HK-2 (cell line): Measurements from ENCODE around the gene DNM3.
"Not testable (repeated sequence)": the region's sequence is repeated elsewhere in the genome, so short reads cannot be mapped to it uniquely, and the experiment has no call there.

Experiments used
- DNase-seq: peaks from one replicate; pipeline ENCODE4 v3.0.0-alpha.2; 2018; ENCODE audit not compliant: unreplicated experiment

The DNM3 gene

DNA sequence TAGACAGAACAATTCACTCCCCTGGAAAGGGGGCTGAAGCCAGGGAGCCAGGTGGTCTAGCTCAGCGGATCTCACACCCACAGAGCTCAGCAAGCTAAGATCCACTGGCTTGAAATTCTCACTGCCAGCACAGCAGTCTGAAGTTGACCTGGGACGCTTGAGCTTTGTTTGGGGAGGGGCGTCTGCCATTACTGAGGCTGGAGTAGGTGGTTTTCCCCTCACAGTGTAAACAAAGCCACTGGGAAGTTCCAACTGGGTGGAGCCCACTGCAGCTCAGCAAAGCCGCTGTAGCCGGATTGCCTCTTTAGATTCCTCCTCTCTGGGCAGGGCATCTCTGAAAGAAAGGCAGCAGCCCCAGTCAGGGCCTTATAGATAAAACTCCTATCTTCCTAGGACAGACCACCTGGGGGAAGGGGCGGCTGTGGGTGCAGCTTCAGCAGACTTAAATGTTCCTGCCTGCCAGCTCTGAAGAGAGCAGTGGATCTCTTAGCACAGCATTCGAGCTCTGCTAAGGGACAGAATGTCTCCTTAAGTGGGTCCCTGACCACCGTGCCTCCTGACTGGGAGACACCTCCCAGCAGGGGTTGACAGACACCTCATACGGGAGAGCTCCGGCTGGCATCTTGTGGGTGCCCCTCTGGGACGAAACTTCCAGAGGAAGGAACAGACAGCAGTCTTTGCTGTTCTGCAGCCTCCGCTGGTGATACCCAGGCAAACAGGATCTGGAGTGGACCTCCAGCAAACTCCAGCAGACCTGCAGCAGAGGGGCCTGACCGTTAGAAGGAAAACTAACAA, 183.8 kb downstream of the DNM3 start:
- DNase-seq: not testable (repeated sequence)

DNA sequence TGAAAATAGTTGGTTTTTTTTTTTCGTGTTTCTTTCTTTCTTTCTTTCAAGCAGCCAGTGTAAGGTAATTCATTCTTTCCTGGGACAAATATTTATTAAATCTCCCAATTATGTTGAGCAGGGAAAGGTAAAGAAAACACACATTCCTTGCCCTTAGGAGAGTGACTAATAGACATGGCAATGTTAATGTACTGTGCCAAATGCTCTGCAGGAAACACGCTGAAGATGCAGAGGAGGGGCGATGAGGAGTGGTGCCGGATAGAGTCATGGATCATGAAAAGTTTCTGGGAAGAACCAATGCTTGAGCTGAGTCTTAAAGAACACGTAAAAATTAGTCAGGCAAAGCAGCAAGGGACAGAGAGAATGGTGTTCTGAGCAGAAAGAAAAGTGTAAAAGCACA, 199.2 kb downstream of the DNM3 start:
- peak; percentile 22 for DNase-seq

DNA sequence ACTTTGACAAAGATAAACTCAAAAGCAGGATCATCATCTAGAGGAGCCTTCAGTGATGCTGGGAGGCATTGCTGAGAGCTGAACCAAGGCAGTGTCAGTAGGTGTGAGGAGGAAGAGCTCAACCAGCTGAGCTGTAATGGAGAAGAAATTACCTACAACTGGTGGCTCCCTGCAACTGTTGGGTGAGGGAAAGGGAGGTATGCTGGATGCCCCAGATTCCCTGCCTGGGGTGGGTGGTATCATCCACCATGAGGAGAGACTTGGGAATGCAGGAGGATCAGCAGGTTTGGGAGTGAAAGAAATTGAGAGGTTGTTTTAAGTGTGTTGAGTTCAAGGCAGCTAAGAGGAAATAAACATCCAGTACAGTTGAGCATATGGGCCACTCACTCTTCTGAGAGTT, 199.8 kb downstream of the DNM3 start:
- DNase-seq: no peak

DNA sequence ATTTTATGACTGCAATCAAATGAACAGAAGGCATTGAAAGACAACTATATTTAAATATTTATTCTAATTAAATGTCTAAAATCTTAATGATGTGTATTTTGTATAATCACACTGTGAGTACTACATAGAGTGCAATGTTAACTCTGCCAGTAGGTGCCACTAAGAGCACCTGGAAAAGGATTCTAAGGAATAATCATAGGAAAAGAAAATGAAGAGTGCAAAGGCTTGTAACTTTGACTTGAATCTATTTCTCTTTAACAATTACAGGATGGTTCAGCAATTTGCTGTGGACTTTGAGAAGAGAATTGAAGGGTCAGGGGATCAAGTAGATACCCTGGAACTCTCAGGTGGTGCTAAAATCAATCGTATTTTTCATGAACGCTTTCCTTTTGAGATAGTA, 200.4 kb downstream of the DNM3 start:
- no peak for DNase-seq

DNA sequence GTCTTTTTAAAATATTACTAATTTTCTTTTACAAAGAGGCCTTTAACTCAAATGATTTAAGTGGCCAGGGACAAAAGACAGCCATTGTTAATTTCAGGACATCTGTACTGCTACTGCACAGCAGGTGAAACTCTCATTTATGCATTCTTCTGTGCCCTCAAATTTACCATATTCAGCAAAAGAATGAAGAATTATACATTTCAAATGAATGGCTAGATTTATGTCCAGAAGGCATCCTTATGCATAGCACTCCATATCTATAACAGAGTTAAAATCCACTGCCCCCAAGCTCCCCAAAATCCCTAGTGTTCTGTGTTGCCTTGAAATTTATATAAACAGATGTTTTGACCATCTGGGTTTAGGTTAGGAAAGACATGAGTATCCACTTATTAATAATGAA, 202.6 kb downstream of the DNM3 start:
- no peak for DNase-seq

DNA sequence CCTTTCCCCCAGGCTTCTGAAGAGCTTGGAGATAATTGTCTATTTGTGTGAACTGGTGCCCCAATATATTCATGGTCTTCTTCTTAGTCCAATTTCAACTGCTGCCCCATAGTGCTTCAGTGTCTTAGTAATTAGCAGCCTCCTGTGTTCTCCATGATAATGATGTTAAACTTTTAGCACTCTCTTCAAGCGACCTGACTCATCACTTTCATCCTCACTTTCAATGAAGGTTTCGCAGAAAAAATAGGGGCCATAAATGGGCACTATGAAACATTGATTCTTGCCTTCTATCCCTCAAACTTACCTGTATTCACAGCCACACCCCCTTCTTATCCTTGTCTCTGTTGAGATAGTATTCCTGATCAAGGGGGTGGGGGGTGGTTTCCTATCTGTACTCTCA, 210.6 kb downstream of the DNM3 start:
- DNase-seq: no peak

DNA sequence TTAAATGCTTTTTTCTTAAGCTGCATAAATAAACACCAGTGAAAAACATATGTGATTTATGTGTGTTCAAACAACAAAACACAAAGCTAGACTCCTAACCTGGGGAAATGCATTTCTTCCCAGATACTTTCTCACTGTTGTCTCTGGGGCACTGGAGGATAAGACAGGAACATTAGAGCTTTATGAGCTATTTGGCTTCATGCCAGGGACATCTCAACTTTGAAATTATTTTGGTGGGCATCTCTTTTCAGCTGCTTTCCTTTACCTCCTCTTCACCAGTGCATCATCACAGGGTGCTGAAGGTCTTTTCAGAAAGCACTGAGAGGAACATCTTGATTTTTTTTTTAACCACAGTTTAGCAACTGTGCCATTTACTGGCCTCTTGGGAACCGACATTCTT, 212.9 kb downstream of the DNM3 start:
- DNase-seq: no peak

DNA sequence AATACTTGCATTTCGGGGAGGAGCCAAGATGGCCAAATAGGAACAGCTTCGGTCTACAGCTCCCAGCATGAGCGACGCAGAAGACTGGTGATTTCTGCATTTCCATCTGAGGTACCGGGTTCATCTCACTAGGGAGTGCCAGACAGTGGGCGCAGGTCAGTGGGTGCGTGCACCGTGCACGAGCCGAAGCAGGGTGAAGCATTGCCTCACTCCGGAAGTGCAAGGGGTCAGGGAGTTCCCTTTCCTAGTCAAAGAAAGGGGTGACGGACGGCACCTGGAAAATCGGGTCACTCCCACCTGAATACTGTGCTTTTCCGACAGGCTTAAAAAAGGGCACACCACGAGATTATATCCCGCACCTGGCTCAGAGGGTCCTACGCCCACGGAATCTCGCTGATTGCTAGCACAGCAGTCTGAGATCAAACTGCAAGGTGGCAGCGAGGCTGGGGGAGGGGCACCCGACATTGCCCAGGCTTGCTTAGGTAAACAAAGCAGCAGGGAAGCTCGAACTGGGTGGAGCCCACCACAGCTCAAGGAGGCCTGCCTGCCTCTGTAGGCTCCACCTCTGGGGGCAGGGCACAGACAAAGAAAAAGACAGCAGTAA, 214.6 kb downstream of the DNM3 start:
- DNase-seq: not testable (repeated sequence)

DNA sequence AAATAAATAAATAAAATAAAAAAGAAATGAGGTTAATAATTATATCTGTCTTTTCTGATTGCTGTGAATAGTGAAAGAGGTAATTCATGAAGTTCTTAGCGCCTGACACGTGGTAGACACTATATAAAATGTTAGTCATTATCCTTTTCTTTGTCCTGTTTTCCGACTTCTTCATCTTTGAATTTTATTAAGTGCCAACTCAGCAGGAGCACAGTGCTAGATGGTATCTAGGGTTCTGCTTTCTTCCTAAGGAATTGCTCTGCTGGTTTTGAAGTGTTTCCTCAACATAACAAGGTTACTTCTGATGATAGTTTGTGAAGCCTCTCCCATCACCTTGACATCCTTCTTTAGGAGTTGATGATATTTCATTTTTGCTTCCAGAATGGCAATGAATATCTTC, 227.0 kb downstream of the DNM3 start:
- DNase-seq: no peak

DNA sequence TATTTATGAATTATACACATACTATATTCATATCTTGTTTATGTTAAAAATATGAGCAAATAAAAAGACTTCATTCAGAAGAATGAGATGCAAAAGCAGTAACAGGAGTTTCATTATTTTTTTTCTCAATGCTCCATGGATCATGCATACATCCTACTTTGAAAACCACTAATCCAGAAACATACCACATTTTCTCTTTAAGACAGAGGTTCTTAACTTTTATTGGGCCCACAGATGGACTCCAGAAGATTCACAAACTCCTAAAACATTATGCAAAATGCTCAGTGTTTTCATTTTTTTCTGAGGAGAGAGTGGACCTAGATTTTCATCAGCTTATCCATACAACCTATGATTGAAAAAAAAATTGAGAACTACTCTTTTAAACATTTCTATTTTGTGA, 227.8 kb downstream of the DNM3 start:
- DNase-seq: no peak

DNA sequence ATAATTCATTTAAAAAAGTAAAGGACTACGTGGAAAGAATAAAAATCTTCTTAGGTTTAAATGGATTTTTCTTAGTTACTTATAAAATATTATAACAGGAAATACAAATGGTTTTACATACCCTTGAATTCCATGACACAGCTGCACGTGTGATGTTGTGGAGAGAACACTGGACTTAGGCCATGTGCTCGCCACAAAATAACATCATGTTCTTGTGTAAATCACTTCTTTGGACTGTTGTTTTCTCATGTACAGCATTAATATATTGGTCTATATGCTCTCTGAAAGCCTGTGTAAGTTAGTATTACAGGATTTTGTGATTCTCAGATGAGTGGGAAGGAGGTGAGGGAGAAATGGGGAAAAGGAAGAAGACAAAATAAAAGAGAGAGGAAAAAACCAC, 228.2 kb downstream of the DNM3 start:
- DNase-seq: no peak

DNA sequence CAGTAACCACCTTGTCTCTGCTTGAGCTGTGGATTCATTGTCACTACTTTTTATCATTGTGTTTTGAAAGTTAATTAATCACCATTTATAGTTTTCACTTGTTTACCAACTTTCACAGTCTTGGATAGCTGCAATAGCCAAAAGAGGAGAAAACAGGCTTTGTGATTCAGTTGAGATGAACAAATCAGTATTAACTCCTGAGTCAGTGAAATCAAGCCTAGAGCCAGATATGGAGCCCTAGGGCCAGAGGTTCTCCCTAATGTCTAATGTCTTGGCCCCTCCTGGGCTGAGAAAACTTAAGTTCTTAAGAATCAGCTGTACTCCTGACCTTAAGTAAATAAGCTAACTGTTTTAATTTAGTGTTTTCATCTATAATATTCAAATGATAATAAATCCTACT, 228.8 kb downstream of the DNM3 start:
- DNase-seq: no peak

DNA sequence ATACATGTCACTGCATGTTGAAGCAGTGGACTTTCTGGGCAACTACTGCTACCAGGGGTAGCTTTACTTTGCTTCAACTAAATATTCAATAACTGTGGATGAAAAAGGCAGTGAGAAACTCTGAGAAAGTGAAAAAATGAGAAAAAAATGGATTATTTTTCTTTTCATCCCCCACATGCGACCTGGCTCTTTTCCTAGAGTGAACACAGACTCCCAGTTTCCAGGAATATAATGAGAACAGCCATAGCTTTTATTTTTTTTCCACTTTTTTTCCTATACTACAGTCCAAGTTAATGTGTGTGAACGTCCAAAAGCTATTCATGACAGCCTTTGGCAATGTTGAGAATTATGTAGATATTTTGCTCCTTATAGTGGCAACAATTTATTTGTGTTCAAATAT, 230.4 kb downstream of the DNM3 start:
- no peak for DNase-seq

DNA sequence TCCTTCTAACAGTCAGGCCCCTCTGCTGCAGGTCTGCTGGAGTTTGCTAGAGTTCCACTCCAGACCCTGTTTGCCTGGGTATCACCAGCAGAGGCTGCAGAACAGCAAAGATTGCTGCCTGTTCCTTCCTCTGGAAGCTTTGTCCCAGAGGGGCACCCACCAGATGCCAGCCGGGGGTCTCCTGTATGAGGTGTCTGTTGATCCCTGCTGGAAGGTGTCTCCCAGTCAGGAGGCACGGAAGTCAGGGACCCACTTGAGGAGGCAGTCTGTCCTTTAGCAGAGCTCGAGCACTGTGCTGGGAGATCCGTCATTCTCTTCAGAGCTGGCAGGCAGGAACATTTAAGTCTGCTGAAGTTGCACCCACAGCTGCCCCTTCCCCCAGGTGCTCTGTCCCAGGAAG, 238.6 kb downstream of the DNM3 start:
- DNase-seq: not testable (repeated sequence)

DNA sequence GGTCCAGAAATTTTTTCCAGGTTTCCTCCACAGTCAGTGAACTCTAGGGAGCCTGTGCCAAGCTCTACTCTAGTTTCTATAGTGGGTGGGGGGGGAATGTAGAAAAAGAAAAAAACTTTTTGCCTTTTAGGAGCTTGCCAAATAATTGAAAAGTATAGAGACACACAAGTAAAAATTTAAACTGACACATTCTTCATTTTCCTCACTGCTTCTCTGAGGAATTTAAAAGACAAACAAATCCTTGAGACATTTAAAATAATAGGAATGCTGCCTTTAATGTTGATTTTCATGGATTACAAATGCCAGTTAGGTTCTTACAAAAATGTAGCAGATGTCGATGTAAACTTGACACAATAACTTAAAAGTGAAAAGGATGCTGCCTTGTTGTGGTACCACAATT, 241.9 kb downstream of the DNM3 start:
- DNase-seq: no peak

DNA sequence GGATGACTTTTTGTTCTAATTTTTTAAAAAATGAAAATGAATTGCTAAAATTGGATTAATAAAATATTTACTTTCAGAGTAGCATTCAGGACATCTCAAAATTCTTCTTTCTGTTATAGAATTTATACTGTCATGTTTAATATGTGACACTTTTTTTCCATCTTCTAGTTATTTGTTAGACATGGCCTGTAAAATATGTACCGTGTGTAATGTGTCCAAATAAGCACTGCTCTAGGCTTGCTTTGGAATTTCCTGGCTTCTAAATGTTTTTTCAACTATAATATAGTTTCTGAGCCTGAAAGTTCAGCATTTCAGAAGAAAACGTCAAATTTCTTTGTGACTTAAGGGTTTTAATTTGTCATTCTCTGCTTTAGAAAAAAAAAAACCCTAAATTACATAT, 243.6 kb downstream of the DNM3 start:
- DNase-seq: no peak

DNA sequence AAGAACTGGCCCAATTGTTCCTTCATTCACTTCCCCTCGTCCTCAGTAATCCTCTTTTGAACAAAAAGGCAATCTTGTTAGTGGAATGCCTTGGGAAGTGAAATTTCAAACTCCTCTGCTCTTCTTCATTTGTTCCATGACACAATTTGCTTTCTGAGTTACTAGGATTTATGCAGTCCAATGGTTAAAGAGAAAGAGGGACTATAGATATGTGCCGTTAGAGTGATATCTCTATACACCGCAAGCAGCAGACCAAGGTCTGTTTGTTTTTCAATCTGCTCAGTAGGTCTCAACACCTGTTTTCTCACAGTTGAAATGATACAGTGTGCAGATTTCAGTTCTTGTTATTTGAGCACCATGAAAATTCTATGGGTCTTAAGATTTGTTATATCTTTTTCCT, 244.0 kb downstream of the DNM3 start:
- no peak for DNase-seq

DNA sequence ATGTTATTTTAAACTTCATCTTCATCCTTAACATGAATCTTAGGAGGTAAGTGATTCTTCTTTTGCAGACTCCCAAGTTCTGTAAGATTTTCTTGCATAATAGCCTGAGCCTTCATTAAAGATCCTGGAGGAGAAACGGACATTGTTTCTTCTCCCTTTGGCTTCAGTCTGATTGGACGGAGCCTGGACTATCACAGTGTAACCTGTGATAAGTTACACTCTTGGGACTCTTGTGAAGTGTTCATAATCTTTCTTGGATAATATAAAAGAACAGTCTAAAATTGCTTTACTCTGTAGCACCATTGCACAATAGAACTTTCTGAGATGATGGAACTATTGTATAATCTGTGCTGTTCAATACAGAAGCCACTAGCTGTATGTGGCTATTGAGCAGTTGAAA, 244.8 kb downstream of the DNM3 start:
- DNase-seq: no peak

DNA sequence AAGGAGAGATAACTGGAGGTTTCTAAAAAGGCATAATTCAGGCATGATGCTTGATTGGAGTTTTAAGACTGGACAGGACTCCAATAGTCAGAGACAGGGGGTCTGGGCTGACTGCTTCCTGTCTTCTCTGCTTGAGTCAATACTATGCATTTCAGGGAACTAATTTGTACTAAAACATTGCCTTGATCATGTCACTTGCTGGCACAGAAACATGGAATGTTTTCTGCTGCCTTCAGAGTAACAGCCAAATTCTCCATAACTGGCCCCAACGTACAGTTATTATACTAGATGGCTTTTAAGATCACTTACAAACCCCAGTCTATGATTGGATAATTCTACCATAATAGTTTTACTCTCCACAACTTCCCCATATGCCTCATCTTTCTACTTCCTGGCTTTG, 247.0 kb downstream of the DNM3 start:
- DNase-seq: no peak

DNA sequence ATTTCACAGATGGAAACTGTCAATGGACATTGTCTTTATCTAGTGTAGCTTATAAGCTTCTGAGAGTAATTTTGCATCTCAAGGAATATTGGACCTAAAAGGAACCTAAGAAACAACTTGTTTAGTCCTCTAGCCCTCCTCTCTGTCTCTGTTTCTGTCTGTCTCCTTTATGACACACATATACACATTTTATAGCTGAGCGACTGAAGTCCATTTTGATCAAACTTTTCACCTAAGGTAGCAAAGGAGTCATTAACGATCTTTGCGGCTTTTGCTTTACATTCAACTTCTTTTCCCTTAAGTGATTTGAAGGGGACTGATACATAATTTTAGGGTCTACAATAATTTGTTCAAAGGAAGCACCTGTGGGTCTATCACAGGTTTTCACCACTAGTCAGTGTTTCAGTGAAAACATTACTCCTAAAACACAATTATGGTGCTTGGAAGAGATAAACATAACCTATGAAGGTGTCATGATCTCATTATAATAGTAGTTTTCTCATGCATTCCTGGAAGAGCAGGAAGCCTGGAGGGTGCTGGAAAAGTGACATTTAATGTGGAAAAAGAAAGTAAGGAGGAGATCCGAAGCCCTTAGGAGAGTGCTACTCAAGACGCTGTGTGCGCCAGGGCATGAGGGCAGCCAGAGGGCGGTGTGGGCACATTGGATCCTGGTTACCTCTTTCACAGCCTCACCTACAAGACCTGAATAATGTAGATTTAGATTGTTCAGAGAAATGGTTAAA, 248.6 kb downstream of the DNM3 start:
- DNase-seq: peak; percentile 48

DNA sequence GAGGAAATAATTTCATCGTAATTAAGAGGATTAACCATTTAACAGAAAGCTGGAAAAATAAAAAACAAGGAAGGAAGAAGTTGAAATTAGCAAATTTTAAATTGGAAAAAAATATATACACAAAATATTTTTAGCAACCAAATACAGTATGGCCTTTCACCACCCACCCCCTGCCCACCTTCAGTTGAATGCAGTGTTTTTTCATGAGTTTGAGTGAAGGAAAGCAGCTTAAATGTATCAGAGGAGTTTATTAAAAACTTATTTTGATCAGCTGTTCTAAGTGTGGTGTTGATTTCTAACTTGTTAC, 249.2 kb downstream of the DNM3 start:
- no peak for DNase-seq

DNA sequence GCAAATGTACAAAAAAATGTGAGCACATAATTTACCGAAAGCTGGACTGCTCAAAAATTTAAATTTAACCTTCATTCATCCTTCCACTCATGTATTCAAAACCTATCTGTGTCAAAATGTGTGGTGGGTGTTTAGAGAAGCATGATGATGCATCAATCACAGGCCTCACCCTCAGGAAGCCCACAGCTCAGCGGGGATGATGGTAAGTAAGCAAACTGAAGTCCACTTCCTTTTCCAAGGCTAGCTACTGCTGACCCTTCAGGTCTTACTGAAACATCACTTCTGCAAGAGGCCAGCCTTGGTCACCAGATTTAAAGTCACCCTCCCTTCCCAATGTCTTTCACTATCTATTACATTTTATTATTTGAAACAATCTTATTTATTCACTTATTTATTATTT, 254.5 kb downstream of the DNM3 start:
- DNase-seq: no peak

DNA sequence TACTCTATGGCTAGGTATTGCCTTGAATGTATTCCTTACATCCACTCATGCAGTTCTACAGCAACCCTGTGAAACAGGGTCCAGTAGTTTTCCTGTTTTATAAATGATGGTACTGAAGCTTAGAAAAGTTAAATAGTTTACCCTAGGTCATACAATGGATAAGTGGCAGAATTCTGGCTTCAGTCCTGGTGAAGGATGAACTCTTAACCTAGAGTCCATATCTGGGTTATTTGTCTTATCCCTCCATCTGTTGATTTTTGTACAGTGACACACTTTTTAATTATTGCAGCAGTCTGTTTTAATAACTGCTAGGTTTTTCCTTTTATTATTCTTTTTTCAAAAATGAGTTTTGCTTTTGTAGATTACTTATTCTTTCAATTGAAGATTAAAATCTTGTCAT, 263.9 kb downstream of the DNM3 start:
- no peak for DNase-seq
